GM12891 (cell line): Measurements from ENCODE around the gene PREPL.

ENCODE experiments used
- PAX5 ChIP-seq: IDR thresholded peaks from 2 replicates; pipeline ENCODE4 v1.6.1; 2011; ENCODE audit warnings: low read length, moderate library complexity, mild to moderate bottlenecking; ENCODE audit not compliant: insufficient read depth, severe bottlenecking
- POLR2A ChIP-seq: IDR thresholded peaks from 2 replicates; pipeline ENCODE4 v1.6.1; 2011; ENCODE audit warnings: low read depth, low read length, control low read depth
- POLR2AphosphoS5 ChIP-seq: IDR thresholded peaks from 2 replicates; pipeline ENCODE4 v1.6.1; 2011; ENCODE audit warnings: low read depth, low read length, control low read depth
- SPI1 ChIP-seq: IDR thresholded peaks from 2 replicates; pipeline ENCODE4 v1.6.1; 2011; ENCODE audit warnings: low read depth, low read length, control low read depth
- TAF1 ChIP-seq: IDR thresholded peaks from 2 replicates; pipeline ENCODE4 v1.6.1; 2011; ENCODE audit warnings: low read depth, low read length, control low read depth

- TF ChIP-seq POLR2AphosphoS5 (peak; percentile 97), TAF1 (peak; percentile 89), POLR2A (peak; percentile 97), SPI1 (peak; percentile 32), PAX5 (no peak)
These were observed at the start of gene PREPL, which contains the start of gene CAMKMT for GRCh38 chr2:44361330-44362206.
